Measurements from ENCODE around the gene TMEM198. TPM values are rescaled to one million over a fixed set of nuclear protein-coding genes. Genes with fewer than 3 reads are reported as not detected.
A peak's percentile ranks its signal among the peaks of the same experiment; 100 is the strongest.

The TMEM198 gene
- total and polyA plus RNA-seq, 9 of the 15 experiments (the other 6 are each of a cell fraction or from before 2014, with no cell fraction given), result 0.03 to 3.8 (median 1.0) TPM

GRCh38 chr2:219543596-219544358 lies at the start of gene TMEM198, which contains the start of gene CHPF (continued):
- TF ChIP-seq, protein P1, sequence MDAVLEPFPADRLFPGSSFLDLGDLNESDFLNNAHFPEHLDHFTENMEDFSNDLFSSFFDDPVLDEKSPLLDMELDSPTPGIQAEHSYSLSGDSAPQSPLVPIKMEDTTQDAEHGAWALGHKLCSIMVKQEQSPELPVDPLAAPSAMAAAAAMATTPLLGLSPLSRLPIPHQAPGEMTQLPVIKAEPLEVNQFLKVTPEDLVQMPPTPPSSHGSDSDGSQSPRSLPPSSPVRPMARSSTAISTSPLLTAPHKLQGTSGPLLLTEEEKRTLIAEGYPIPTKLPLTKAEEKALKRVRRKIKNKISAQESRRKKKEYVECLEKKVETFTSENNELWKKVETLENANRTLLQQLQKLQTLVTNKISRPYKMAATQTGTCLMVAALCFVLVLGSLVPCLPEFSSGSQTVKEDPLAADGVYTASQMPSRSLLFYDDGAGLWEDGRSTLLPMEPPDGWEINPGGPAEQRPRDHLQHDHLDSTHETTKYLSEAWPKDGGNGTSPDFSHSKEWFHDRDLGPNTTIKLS (IDR thresholded peaks at IDR 0.05; ENCODE audit: borderline replicate concordance, low read depth), result peak; percentile 79; the same call in 1 of the 2 replicates
- peak; percentile 94 for TF ChIP-seq GABPB1 (CRISPR knock-in tag; IDR thresholded peaks at IDR 0.05)
- peak; percentile 91 to 92 for TF ChIP-seq NRF1 (conservative IDR thresholded peaks at IDR 0.05 in 1 of 2, IDR thresholded peaks at IDR 0.05 in 1 of 2)
- peak; percentile 94 for TF ChIP-seq EHMT2 (IDR thresholded peaks at IDR 0.05)
- TF ChIP-seq NR2C2 (CRISPR knock-in tag; IDR thresholded peaks at IDR 0.05), result 0 out of 2 replicates have a peak, but pooled peaks have one; percentile 31
- peak; percentile 92 for TF ChIP-seq NR2C2 (tag; IDR thresholded peaks at IDR 0.05)
- TF ChIP-seq TRIM28 (IDR thresholded peaks at IDR 0.05), result no peak
- TF ChIP-seq NR4A1 (CRISPR knock-in tag; IDR thresholded peaks at IDR 0.05), result no peak
- no peak for TF ChIP-seq NR4A1 (tag; IDR thresholded peaks at IDR 0.05)
- no peak for TF ChIP-seq ZNF184 (CRISPR knock-in tag; IDR thresholded peaks at IDR 0.05)
- TF ChIP-seq MTA3 (IDR thresholded peaks at IDR 0.05; ENCODE audit: borderline replicate concordance), result peak; percentile 91
- TF ChIP-seq TAF1 (IDR thresholded peaks at IDR 0.05; ENCODE audit: control insufficient read depth, extremely low read depth, insufficient read depth, low read length, severe bottlenecking), result peak; percentile 70
- TF ChIP-seq, protein P2, sequence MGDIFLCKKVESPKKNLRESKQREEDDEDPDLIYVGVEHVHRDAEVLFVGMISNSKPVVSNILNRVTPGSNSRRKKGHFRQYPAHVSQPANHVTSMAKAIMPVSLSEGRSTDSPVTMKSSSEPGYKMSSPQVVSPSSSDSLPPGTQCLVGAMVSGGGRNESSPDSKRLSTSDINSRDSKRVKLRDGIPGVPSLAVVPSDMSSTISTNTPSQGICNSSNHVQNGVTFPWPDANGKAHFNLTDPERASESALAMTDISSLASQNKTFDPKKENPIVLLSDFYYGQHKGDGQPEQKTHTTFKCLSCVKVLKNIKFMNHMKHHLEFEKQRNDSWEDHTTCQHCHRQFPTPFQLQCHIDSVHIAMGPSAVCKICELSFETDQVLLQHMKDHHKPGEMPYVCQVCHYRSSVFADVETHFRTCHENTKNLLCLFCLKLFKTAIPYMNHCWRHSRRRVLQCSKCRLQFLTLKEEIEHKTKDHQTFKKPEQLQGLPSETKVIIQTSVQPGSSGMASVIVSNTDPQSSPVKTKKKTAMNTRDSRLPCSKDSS (IDR thresholded peaks at IDR 0.05; ENCODE audit: low read depth, partially characterized antibody), result no peak
- no peak for TF ChIP-seq HES1 (IDR thresholded peaks at IDR 0.05; ENCODE audit: low read depth)

All from K562 (cell line).